ENCODE results near the gene CREB5. TPM values are rescaled to one million over a fixed set of nuclear protein-coding genes. Genes with fewer than 3 reads are reported as not detected.

Gene CREB5
- total and polyA plus RNA-seq, 2 of the 13 experiments (the other 11 are each of a cell fraction or from before 2014, with no cell fraction given): 0.38 to 0.71 TPM

DNA sequence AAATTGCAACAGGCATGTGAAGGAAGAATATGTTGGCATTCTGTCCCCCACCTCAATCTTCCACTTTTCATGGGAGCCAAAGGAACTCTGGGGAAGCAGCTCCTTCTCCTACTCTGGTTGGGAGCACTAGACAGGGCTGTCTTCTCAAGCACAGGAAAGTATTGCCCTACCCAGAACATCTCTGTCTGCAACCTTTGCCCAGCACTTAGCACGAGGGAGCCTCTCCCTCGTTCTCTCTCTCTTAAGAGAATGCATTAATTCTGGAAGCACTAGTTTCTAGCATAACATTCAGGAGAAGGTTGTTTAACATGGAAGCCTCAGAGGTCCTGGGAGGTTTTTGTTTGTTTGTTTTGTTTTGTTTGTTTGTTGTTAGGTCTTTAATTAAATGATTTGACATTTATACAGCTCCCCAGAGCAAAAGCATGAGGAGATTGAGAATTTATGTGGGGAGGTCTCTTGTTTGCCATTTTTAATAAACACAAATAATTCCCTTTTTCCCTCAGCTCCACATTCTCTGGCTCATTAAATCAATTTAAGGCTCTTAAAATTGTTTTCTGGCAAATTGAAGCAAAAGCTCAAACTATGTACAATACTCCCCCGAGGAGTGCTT is 305.2 kb downstream of the CREB5 start (continued):
- TF ChIP-seq ZSCAN20 (CRISPR knock-in tag; IDR thresholded peaks at IDR 0.05; ENCODE audit: borderline replicate concordance): no peak
- TF ChIP-seq HDAC2 (CRISPR knock-in tag; IDR thresholded peaks at IDR 0.05): no peak
- TF ChIP-seq, protein P1, sequence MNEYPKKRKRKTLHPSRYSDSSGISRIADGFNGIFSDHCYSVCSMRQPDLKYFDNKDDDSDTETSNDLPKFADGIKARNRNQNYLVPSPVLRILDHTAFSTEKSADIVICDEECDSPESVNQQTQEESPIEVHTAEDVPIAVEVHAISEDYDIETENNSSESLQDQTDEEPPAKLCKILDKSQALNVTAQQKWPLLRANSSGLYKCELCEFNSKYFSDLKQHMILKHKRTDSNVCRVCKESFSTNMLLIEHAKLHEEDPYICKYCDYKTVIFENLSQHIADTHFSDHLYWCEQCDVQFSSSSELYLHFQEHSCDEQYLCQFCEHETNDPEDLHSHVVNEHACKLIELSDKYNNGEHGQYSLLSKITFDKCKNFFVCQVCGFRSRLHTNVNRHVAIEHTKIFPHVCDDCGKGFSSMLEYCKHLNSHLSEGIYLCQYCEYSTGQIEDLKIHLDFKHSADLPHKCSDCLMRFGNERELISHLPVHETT (CRISPR knock-in tag; conservative IDR thresholded peaks at IDR 0.05): no peak
- no peak for TF ChIP-seq ZNF30 (CRISPR knock-in tag; IDR thresholded peaks at IDR 0.05)

DNA sequence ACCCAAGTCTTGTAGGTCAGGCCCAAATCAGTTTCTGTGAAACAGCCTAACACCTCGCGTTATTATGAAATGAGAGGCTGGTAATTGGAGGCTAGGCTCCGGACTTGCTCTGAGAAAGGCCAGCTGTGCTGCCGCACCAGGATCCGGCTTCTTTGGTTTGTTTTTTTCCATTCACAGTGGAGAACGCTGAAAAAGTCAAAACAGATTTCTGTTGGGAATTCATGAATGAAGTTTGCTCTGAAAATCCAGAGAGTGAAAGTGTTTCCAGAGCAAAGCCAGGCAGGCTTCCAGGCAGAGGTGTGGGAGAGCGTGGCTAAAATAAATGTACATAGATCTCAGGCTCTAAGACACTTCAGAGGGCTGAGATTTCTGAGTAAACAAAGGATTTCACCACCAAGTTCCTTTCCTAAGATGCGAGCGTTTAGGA is 305.8 kb downstream of the CREB5 start:
- in situ Hi-C loops (cut with HindIII; ENCODE audit: extremely low pct_ligation_motif_present, low pct_unique_long_range_greater_than_20kb) (no loop called here), intact Hi-C loops (cut with micrococcal nuclease; ENCODE audit: unreplicated experiment) (no loop called here)
- peaks cover 0 to 3% of the 10 kb centered on the region in 2 experiments; a peak in 1 of 5 replicates for H3K27me3 ChIP-seq (ENCODE audit: control insufficient read depth in 1 of 2, insufficient read depth in 2 of 2, low read length in 2 of 2)
- H3K9ac ChIP-seq (ENCODE audit: insufficient read depth, low read depth, low read length): no peak overlapping the region
- FAIRE-seq (no peak), ATAC-seq (no peak), DNase-seq (ENCODE audit: low spot score) (no peak)
- H3K27ac ChIP-seq (ENCODE audit: extremely low read length, insufficient read depth, low read length): no peak overlapping the region
- WGBS (ENCODE audit: low lambda C conversion rate): 51% methylated on average over 9 of the region's 9 CpGs
- H3K9me3 ChIP-seq (ENCODE audit: low read length): no peaks in the 10 kb centered on the region
- BruUV-seq (replicated peaks): no TSS peak
- CTCF ChIA-PET (ENCODE audit: low intra/inter-chr PET ratio, low total read pairs): no interaction called here
- POLR2A ChIA-PET: no interaction called here
- H4K20me1 ChIP-seq (ENCODE audit: insufficient read depth, low read length): no peaks in the 10 kb centered on the region
- no peaks in the 10 kb centered on the region for H3K79me2 ChIP-seq (ENCODE audit: insufficient read depth, low read length)
- H3K36me3 ChIP-seq (replicated peaks in 1 of 2; ENCODE audit: control insufficient read depth in 1 of 2, insufficient read depth in 2 of 2, low read length in 2 of 2): no peaks in the 10 kb centered on the region
- H2AFZ ChIP-seq (ENCODE audit: low read length): no peak overlapping the region
- H3K4me1 ChIP-seq (ENCODE audit: insufficient read depth, low read length): no peaks in the 10 kb centered on the region
- H3K4me3 ChIP-seq (replicated peaks in 1 of 3; ENCODE audit: insufficient read depth in 1 of 3, low read depth in 2 of 3, low read length in 3 of 3): no peak overlapping the region
- no peak overlapping the region for H3K4me2 ChIP-seq (ENCODE audit: low read depth, low read length)
- TF ChIP-seq, protein P2, sequence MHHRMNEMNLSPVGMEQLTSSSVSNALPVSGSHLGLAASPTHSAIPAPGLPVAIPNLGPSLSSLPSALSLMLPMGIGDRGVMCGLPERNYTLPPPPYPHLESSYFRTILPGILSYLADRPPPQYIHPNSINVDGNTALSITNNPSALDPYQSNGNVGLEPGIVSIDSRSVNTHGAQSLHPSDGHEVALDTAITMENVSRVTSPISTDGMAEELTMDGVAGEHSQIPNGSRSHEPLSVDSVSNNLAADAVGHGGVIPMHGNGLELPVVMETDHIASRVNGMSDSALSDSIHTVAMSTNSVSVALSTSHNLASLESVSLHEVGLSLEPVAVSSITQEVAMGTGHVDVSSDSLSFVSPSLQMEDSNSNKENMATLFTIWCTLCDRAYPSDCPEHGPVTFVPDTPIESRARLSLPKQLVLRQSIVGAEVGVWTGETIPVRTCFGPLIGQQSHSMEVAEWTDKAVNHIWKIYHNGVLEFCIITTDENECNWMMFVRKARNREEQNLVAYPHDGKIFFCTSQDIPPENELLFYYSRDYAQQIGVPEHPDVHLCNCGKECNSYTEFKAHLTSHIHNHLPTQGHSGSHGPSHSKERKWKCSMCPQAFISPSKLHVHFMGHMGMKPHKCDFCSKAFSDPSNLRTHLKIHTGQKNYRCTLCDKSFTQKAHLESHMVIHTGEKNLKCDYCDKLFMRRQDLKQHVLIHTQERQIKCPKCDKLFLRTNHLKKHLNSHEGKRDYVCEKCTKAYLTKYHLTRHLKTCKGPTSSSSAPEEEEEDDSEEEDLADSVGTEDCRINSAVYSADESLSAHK (CRISPR knock-in tag; IDR thresholded peaks at IDR 0.05; ENCODE audit: borderline replicate concordance): no peak
- no peak for TF ChIP-seq ZNF292 (CRISPR knock-in tag; IDR thresholded peaks at IDR 0.05; ENCODE audit: borderline replicate concordance, low read depth)
- TF ChIP-seq MBD4 (IDR thresholded peaks at IDR 0.05; ENCODE audit: borderline replicate concordance, low read length): no peak
- no peak for TF ChIP-seq ZNF558 (CRISPR knock-in tag; IDR thresholded peaks at IDR 0.05; ENCODE audit: borderline replicate concordance)
- TF ChIP-seq, protein P3, sequence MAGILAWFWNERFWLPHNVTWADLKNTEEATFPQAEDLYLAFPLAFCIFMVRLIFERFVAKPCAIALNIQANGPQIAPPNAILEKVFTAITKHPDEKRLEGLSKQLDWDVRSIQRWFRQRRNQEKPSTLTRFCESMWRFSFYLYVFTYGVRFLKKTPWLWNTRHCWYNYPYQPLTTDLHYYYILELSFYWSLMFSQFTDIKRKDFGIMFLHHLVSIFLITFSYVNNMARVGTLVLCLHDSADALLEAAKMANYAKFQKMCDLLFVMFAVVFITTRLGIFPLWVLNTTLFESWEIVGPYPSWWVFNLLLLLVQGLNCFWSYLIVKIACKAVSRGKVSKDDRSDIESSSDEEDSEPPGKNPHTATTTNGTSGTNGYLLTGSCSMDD (CRISPR knock-in tag; IDR thresholded peaks at IDR 0.05): no peak
- TF ChIP-seq ZNF709 (CRISPR knock-in tag; IDR thresholded peaks at IDR 0.05): no peak
- TF ChIP-seq CAMTA2 (CRISPR knock-in tag; IDR thresholded peaks at IDR 0.05; ENCODE audit: borderline replicate concordance): no peak
- no peak for TF ChIP-seq ZNF274 (CRISPR knock-in tag; IDR thresholded peaks at IDR 0.05)
- TF ChIP-seq TSC22D2 (CRISPR knock-in tag; IDR thresholded peaks at IDR 0.05; ENCODE audit: borderline replicate concordance): no peak
- TF ChIP-seq, protein P4, sequence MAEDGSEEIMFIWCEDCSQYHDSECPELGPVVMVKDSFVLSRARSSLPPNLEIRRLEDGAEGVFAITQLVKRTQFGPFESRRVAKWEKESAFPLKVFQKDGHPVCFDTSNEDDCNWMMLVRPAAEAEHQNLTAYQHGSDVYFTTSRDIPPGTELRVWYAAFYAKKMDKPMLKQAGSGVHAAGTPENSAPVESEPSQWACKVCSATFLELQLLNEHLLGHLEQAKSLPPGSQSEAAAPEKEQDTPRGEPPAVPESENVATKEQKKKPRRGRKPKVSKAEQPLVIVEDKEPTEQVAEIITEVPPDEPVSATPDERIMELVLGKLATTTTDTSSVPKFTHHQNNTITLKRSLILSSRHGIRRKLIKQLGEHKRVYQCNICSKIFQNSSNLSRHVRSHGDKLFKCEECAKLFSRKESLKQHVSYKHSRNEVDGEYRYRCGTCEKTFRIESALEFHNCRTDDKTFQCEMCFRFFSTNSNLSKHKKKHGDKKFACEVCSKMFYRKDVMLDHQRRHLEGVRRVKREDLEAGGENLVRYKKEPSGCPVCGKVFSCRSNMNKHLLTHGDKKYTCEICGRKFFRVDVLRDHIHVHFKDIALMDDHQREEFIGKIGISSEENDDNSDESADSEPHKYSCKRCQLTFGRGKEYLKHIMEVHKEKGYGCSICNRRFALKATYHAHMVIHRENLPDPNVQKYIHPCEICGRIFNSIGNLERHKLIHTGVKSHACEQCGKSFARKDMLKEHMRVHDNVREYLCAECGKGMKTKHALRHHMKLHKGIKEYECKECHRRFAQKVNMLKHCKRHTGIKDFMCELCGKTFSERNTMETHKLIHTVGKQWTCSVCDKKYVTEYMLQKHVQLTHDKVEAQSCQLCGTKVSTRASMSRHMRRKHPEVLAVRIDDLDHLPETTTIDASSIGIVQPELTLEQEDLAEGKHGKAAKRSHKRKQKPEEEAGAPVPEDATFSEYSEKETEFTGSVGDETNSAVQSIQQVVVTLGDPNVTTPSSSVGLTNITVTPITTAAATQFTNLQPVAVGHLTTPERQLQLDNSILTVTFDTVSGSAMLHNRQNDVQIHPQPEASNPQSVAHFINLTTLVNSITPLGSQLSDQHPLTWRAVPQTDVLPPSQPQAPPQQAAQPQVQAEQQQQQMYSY (CRISPR knock-in tag; IDR thresholded peaks at IDR 0.05): no peak
- no peak for TF ChIP-seq PAWR (CRISPR knock-in tag; IDR thresholded peaks at IDR 0.05; ENCODE audit: borderline replicate concordance)
